SIG-M5 (cell line): ENCODE measurements around the gene MAPKAP1.

ENCODE experiments used
- DNase-seq: peaks from one replicate; lab custom pipeline; 2025; lab: John Stamatoyannopoulos, UW

MAPKAP1 gene

GRCh38 chr9:125457357-125457756, 249.7 kb downstream of the MAPKAP1 start:
- DNase-seq = no peak

- DNase-seq = no peak
Measured at GRCh38 chr9:125455876-125456275, 251.1 kb downstream of the MAPKAP1 start.

DNA sequence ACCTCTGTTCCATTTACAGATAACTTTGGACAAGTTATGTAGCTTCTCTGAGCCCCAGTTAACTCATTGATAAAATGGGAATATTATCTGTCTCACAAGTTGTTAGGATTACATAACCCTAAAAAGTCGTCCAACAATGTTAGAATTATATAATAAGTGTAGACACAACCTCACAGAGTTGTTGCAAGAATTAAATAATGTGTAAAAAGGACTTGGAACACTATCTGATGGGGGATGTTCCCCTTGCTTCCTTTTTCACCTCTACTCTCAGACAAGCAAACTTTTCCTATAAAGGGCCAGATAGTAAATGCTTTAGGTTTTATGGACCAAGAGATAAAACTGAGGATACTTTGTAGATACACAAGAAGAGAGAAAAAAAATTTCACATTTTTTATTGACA, 251.9 kb downstream of the MAPKAP1 start:
- no peak for DNase-seq

GRCh38 chr9:125447202-125447802, 259.7 kb downstream of the MAPKAP1 start:
- DNase-seq = no peak

- no peak for DNase-seq
Measured at GRCh38 chr9:125446561-125447094, 260.4 kb downstream of the MAPKAP1 start.

DNA sequence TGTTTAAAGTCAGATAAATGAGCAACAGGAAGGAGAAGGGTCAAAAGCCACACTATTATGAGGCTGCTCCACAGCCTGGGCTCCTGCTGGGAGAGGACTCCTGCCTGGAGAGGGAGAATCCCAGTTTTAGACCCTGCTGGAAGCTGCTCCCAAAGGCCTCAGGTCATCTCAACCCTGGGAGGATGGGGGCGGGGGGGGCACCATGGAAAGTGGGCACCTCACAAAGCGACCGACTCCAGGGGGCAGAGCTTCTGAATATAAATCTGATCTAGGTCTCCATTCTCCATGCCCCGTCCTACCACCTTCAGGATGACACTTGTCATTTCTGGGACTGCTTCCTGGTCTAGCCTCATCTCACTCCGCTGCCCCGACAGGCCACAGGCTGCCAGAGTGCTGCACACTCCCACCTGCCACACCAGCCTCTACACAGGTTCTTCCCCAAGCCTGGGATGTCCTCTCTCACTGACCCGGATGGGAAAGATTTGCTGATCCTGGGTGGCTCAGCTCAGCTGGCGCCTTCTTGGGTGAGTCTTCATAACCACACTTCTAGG, 262.0 kb downstream of the MAPKAP1 start:
- DNase-seq = no peak

- no peak for DNase-seq
Measured at GRCh38 chr9:125444166-125444565, 262.8 kb downstream of the MAPKAP1 start.

DNA sequence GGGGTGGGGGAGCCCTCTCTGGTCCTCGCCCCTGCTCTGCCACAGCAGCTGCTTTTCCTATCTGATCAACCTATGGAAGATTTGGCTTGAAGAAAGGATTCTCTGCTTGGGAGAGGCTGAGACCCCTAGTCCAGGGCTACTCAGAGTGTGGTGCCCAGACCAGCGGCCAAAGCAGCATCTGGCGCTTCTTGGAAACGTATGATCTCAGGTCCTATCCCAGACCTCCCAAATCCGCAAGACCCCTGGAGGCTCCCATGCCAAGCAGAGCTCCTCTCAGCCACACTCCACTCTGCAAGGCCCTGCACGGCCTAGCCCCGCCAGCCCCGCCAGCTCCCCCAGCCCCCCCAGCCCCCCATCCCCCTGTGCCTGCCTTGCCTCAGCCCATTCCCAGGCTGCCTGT, 263.6 kb downstream of the MAPKAP1 start:
- no peak for DNase-seq

GRCh38 chr9:125442452-125442851, 264.6 kb downstream of the MAPKAP1 start:
- DNase-seq = no peak

DNA sequence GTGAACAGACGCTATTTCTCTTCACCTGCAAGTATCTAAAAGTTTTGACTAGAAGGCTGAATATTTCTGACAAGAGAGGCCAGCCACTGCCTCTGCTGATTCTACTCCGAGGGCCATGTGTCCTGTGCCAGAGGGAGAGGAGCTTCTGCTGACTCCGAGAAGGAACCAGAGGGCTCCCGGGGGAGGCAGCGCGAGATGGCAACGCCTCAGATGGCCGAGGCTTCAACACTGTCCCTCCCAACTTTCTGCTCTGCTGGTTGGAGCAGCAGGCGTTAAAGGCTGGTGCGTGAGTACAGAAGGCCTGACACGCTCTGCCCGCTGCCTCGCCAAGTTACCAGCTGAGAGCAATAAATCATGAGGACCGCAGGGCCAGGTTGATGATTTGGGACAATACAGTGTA, 266.6 kb downstream of the MAPKAP1 start:
- no peak for DNase-seq

DNA sequence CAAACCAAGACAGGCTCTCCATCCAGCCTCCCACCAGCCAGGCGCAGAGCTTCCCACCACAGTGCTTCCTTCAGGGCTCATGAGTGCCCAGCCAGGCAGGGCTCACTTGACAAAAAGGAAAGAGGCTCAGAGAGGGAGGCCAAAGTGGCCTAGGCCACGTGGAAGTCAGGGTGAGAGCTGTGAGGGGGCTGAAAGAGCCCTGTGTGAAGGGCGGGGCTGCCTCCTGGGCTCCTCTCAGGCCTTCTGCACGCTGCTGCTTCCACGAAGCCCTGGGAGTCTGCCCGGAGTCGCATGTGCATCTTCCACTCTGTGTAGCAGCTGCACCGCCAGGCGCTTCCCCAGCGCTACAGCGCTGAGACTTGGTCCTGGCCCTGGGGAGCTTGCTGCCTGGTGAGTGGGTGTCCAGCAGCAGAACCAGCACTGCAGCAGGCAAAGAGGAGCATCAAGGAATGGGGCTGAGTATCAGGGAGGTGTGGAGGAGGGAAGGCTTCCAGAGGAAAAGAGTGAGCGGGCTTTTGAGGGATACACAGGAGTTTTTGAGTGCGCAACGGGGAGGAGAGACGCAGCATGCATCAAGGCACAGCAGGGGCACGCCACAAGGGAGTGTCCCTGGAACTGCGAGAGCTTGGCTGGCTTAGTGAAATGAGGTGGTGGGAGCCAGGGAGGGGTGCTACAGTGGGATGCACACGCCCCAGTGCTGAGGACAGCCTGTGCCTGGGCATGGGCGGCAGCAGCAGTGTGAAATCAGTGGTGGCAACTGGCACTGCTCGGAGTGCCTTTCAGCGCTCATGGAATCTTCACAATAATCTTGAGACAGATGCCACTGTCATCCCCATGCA, 267.4 kb downstream of the MAPKAP1 start:
- no peak for DNase-seq

DNA sequence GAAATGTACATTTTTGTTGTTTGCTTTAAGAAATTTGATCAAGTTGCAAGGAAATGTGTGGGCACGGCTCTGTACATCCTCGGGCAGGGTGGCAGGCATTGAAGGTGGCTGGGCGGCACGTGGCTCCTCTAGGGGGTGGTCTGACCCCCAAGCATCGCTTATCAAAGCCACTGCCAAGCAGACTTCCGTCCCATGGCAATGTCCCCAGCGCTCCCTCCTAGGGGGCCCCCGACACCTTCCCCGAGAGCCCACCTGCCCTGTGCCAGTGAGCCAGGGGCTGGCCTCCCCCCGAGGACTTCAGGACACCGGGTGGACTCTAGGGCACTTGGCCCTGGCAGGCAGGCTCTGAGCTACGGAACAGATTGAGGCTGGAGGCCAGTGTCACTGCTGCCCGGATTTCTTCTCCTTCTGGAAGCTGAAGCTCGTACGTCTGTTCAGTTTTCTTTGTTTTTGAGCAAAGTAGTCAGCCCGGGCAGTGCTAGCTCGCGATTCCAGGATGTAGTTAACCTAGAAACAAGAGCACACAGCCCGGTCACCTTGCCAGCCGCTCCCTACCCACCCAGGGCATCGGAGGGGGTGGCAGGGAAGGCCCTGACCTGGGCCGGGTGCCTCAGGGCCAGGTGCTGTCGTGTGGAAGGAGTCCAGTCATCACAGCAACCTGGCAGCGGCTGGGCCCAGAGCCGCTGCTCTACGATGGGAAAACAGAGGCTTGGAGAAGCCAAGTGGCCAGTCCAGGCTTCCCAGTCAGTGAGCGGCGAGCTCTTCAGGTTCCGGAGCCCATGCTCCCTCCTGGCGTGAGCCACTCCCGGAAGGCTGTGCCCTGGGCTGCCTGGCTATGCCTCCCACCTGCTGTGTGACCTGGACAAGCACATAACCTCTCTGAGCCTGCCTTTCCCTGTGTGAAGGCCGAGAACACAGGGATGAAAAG, 268.2 kb downstream of the MAPKAP1 start:
- no peak for DNase-seq

DNA sequence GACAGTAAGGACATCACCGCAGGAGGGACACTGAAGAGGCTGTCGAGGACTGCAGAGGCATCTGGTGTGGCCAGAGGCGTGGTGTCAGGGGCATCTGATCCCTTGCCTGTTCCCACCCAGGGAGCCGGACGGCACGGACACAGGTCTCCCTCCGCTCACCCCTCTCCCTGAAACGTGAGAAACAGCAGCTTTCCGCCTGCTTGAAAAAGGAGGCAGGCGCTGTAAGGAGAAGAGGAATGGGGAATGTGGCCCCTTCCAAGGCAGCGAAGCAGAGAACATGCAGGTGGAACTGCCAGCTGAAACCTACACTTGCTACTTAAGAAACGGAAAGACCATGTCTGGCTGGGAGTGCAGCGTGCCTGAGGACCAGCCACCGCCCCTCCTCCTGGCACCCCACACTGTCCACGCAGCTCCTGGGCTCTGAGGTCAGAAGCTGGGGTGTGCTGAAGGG, 269.2 kb downstream of the MAPKAP1 start:
- no peak for DNase-seq

- DNase-seq = no peak
Measured at GRCh38 chr9:125436613-125437443, 270.2 kb downstream of the MAPKAP1 start.

DNA sequence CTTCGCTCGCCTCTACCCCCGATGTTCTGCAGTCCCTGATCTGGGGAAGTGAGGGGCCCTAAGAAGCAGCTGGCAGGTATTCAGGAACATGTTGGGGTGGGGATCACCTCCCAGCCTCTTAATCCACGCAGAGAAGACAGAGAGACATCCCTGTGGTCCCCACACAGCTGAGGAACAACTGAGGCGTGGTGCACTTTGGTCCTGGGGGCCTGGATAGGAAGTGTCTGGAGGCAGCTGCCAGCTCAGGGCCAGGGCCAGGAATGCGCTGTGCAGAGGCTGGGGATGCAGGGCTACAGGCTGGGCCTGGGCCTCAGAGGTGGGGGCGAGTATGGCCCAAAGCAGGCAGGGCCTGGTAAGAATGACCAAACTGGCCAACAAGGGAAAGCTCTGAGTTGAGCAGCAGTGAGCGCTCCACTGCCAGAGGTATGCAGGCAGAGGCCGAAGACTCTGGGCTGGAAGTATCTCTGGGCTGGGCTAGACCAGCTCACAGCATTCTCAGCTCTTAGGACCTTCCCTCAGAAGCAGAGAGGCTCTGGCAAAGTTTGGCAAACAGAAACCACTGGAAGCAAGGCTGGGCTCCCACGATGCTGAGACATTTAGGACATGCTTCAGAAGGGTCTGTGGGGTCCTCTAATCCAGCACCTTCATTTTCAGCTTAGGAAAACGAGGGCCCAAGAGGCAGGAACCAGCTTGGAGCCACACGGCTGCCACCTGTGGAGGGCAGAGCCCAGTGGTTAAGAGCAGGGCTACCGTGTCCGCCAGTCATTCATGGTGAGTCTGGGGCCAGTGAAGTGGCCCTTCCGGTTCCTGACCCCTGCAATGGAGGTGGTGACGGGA, 271.0 kb downstream of the MAPKAP1 start:
- no peak for DNase-seq

DNA sequence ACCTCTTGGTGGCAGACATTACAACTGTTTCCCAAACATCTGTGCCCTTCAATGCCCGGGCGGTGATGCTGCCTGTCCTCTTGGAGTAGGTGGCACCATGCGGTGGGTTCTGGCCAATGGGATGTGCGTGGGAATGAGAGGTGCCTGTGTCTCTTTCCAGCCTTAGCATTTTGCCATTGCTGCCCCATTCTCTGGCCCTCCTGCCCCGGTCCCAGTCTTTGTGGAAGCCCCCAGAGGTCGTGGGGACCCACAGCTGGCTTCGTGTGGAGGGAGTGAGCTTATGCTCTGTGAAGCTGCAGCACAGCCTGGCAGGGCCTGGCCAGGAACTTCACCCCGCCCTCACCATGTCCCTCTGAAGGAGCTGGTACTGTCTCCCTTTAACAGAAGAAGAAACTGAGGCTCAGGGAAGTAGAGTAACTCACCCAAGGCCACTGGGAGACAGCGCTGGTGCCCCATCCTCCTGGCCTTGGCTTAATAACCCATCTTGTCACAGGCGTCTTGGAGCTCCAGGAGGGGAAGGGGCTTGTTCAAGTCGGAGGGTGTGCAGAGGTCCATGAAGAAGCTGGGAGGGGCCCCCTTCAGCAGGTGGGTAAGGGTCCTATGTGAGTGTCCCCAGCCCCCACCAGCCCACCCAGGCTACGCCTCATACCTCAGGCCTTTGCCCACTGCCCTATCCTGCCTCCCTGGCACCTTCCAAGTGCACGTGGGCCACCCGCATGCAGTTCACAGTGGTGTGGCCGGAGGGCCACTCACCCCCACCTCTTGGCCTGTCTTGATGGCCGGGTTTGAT, 271.8 kb downstream of the MAPKAP1 start:
- DNase-seq = no peak

DNA sequence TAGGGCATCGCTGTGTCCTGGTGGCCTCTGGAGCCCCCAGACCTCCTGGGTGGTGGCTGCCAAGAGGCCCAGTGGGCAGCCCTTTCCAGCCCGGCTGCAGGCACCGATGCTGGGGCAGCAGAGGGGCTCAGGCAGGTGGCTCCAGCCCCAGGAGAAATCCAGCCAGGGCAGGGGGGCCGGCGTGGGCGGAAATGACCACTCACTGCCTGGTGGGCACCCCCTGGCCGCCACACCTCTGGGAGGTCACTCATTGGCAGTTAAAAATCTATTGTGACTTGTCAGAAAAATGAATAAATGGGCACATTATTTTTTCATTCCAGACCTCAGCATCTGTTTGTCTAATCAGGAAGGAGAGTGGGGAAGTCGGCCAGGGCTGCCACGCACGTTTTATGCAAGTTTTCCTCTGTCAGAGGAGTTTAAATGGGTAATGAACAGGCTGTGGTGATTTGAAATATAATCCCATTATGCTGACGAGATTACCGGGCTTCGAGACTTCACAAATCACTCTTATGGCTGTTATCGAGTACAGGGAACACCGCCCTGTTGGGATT, 273.5 kb downstream of the MAPKAP1 start:
- DNase-seq = no peak

- DNase-seq = no peak
Measured at GRCh38 chr9:125432715-125433385, 274.2 kb downstream of the MAPKAP1 start.
